GM21529 (cell line): ENCODE measurements around the gene RGMB.
"Not testable (repeated sequence)": the region's sequence is repeated elsewhere in the genome, so short reads cannot be mapped to it uniquely, and the experiment has no call there.

Experiments
- ATAC-seq: cut with Tn5 transposase; IDR thresholded peaks from one replicate; pipeline ENCODE4 v1.9.1; 2021; ENCODE audit not compliant: unreplicated experiment

Gene RGMB

GRCh38 chr5:98773464-98774191, at the start of gene RGMB:
Gene RGMB (plus strand): TSS chr5:98773663. CDS start chr5:98774071, 408 bp downstream.
- peak; percentile 81 for ATAC-seq

- no peak for ATAC-seq
Measured at GRCh38 chr5:98726258-98726657, 47.2 kb upstream of the RGMB start.

- no peak for ATAC-seq
Measured at GRCh38 chr5:98727686-98728085, 45.8 kb upstream of the RGMB start.

- ATAC-seq, result no peak
Measured at GRCh38 chr5:98734646-98735045, 38.8 kb upstream of the RGMB start.

GRCh38 chr5:98735806-98736507, 37.5 kb upstream of the RGMB start:
- no peak for ATAC-seq

- no peak for ATAC-seq
Measured at GRCh38 chr5:98736753-98737152, 36.7 kb upstream of the RGMB start.

- ATAC-seq, result not testable (repeated sequence)
Measured at GRCh38 chr5:98737441-98737840, 36.0 kb upstream of the RGMB start.

- not testable (repeated sequence) for ATAC-seq
Measured at GRCh38 chr5:98738481-98739149, 34.8 kb upstream of the RGMB start.

GRCh38 chr5:98741926-98742325, 31.5 kb upstream of the RGMB start:
- ATAC-seq, result no peak

- ATAC-seq, result no peak
Measured at GRCh38 chr5:98742396-98743073, 30.9 kb upstream of the RGMB start.

GRCh38 chr5:98748259-98748658, 25.2 kb upstream of the RGMB start:
- ATAC-seq, result not testable (repeated sequence)

- no peak for ATAC-seq
Measured at GRCh38 chr5:98749046-98749445, 24.4 kb upstream of the RGMB start.

GRCh38 chr5:98750693-98751092, 22.8 kb upstream of the RGMB start:
- ATAC-seq, result peak; percentile 82

GRCh38 chr5:98752331-98752730, 21.1 kb upstream of the RGMB start:
- ATAC-seq, result not testable (repeated sequence)

GRCh38 chr5:98752801-98753200, 20.7 kb upstream of the RGMB start:
- ATAC-seq, result not testable (repeated sequence)

- no peak for ATAC-seq
Measured at GRCh38 chr5:98753507-98753906, 20.0 kb upstream of the RGMB start.

- ATAC-seq, result no peak
Measured at GRCh38 chr5:98755406-98755805, 18.1 kb upstream of the RGMB start.

GRCh38 chr5:98757978-98758377, 15.5 kb upstream of the RGMB start:
- ATAC-seq, result no peak

GRCh38 chr5:98763001-98763630, 10.3 kb upstream of the RGMB start:
- ATAC-seq, result no peak

- ATAC-seq, result no peak
Measured at GRCh38 chr5:98765815-98766214, 7.6 kb upstream of the RGMB start.

GRCh38 chr5:98767581-98767980, 5.9 kb upstream of the RGMB start:
- no peak for ATAC-seq
